Activated CD4-positive, alpha-beta T cell treated with anti-CD3 and anti-CD28 coated beads, Interleukin-2, Interleukin-6, amounts not matched to agents 100 ng/mL and 50 ng/mL, durations not matched to agents 16 hours and 8 hours (primary cell): ENCODE measurements around the gene XAGE1A.
"Not testable (repeated sequence)": the region's sequence is repeated elsewhere in the genome, so short reads cannot be mapped to it uniquely, and the experiment has no call there.

Source experiments
- DNase-seq: peaks from one replicate; pipeline ENCODE4 v3.0.0-alpha.2; 2020

The XAGE1A gene

GRCh38 chrX:52495545-52496418 is at the start of gene XAGE1A:
Gene XAGE1A, plus strand, starts transcription at chrX:52495808. Its CDS starts 1,554 bp downstream, at chrX:52497362.
- not testable (repeated sequence) for DNase-seq

- DNase-seq, result not testable (repeated sequence)
These were observed 43.6 kb upstream of the XAGE1A start for GRCh38 chrX:52452031-52452430.

DNA sequence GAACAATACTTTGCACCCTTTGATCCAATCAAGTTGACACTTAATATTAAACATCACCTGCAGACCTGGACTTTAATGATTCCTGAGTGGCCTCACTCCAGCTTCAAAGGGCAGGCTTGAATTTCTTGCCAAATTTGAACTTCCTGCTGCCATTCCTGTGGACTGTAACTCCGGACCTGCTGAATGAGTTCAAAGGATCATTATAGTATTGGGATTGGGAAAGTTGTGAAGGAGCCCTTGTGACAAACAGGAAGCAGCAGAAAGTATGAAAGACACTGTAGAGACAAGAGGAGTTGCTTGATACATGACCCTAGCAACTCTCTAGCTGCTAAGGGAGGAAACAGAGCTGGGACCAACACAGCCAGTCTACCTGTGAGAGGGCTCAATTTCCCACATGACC is 24.3 kb upstream of the XAGE1A start:
- DNase-seq, result not testable (repeated sequence)

DNA sequence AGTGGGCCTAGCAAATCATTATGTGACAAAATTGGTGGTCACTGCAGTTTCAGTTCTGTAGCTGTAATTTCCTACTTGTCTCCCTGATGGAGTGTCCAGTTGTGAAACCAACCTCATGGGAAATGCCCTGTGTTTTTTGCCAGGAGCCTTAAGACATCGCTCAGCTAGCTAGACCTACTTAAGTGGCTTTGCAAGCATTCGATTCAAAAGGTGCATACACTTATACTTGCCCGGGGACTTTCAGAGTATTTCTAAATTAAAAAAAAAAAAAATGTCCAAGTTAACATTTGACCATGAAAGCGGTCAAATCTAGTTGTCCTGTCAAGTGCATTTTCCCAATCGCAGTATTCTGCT is 788 bp downstream of the XAGE1A start:
- not testable (repeated sequence) for DNase-seq

DNA sequence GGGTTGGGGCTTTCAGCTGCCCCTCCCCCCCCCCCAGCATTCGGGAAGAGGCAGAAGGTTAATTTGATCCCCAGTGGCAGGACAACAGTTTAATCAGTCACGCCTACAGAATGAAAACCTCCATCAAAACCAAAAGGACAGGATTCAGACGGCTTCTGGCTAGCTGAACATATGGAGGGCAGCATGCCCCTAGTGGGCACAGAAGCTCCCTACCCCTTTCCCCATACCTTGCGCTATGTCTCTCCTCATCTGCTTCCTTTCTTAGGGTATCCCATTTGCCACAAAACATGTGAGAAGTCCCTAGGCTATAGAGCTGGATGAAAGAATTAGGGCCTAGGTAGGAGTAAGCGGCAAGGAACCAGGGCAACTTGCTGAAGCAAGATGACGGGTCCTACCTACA is 5.8 kb downstream of the XAGE1A start:
- DNase-seq, result not testable (repeated sequence)

- no peak for DNase-seq
These were observed 8.9 kb downstream of the XAGE1A start for GRCh38 chrX:52504551-52504950.

DNA sequence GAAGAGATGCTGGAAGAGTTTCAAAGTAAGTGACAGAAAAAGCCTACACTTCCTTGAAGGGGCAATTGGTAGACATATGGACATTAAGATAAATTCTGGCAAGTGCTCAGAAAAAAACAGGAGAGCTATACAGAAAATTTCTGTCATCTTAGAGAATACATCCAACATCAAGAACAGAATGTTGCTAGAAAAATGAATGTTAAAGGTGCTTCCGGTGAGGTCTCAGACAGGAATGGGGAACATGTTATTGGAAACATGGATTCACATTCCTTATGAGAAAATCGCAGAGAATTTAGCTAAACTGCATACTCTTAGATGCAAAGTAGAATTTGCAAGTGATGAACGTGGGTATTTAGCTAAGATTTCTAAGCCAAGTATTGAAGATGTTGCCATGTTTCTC is 11.7 kb downstream of the XAGE1A start:
- no peak for DNase-seq

- DNase-seq, result no peak
These were observed 14.3 kb downstream of the XAGE1A start for GRCh38 chrX:52509916-52510315.

DNA sequence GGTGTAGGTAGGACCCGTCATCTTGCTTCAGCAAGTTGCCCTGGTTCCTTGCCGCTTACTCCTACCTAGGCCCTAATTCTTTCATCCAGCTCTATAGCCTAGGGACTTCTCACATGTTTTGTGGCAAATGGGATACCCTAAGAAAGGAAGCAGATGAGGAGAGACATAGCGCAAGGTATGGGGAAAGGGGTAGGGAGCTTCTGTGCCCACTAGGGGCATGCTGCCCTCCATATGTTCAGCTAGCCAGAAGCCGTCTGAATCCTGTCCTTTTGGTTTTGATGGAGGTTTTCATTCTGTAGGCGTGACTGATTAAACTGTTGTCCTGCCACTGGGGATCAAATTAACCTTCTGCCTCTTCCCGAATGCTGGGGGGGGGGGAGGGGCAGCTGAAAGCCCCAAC is 15.5 kb downstream of the XAGE1A start:
- DNase-seq, result not testable (repeated sequence)

DNA sequence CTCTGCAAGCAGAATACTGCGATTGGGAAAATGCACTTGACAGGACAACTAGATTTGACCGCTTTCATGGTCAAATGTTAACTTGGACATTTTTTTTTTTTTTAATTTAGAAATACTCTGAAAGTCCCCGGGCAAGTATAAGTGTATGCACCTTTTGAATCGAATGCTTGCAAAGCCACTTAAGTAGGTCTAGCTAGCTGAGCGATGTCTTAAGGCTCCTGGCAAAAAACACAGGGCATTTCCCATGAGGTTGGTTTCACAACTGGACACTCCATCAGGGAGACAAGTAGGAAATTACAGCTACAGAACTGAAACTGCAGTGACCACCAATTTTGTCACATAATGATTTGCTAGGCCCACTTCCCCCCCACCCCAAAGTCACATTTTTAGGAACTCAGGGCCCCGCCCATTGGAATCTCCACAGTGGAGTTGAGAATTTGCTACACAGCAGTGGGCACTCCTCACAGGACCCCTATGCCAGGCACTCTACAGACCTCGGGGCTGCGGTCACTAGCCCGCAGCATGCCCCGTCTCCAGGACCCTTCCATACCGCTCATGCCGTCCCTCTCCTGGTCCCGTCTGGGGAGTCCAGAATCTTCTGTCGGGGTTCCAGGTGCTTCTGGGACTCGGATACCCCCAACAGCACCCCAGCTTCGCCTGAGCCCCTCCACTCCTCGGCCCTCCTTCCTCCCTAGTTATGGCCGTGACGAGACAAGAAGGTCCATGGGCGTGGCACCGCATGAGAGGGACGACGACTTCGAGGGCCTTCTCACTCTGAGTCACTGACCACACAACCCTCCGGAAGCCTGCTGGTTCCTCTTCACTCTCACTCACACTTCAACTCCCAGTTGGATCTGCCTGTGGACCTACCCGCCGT is 20.7 kb downstream of the XAGE1A start:
- not testable (repeated sequence) for DNase-seq

- DNase-seq, result not testable (repeated sequence)
These were observed 21.3 kb downstream of the XAGE1A start, which contains the start of gene XAGE1B for GRCh38 chrX:52516987-52517325. Gene XAGE1B, minus strand, starts transcription at chrX:52517063. Its CDS starts 1,536 bp downstream, at chrX:52515527.

- not testable (repeated sequence) for DNase-seq
These were observed 45.4 kb downstream of the XAGE1A start for GRCh38 chrX:52541051-52541450.

GRCh38 chrX:52542311-52542710 is 46.7 kb downstream of the XAGE1A start:
- DNase-seq, result no peak

- DNase-seq, result no peak
These were observed 48.7 kb downstream of the XAGE1A start for GRCh38 chrX:52544147-52544840.

DNA sequence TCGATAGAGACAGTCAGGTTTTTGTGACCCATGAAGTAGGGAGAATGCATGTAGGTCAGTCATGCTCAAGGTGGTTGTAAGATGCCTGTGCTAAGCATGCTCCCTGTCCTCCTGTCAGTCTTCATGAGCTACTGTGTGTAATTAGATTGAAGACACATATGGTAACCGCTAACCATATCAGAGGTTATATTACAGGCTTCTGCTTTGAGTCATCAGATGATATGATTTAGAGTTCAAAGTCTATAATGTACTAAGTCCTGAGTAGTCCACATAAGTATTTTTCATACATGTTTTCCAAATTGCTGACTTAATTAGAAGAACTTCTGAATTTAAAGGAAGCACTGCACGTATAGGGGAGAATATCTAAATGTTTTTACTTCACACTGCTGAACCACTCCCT is 53.2 kb downstream of the XAGE1A start:
- DNase-seq, result not testable (repeated sequence)
